IMR-90 (cell line): ENCODE measurements around the gene GCGR. TPM values are rescaled to one million over a fixed set of nuclear protein-coding genes. Genes with fewer than 3 reads are reported as not detected.

Experiments used
- ATAC-seq: fragments of 200-7000 bp; cut with Tn5 transposase; 2 replicates; pipeline ENCODE4 v1.9.1; 2020; ENCODE audit warnings: low read depth, mild to moderate bottlenecking, moderate library complexity
- BruUV-seq: library from RNA; stranded (reverse); fragments of 400-500 nt; replicated peaks from 2 replicates; lab custom pipeline; 2021; lab: Mats Ljungman, UMichigan
- CTCF ChIA-PET: fragments of 300-600 bp; formaldehyde crosslinking; extraction: SDS; loops from one replicate; lab custom pipeline; 2021; ENCODE audit warnings: antibody characterized with exemption; lab: Yijun Ruan, JAX
- POLR2A ChIA-PET: fragments of 300-600 bp; sonication (Branson Sonifier 250); formaldehyde crosslinking; loops from one replicate; lab custom pipeline; 2022; ENCODE audit warnings: antibody characterized with exemption; ENCODE audit not compliant: unreplicated experiment; lab: Charles Lee
- DNase-seq: peaks from one replicate; pipeline ENCODE4 v3.0.0; 2013
- H2AFZ ChIP-seq: replicated peaks from 2 replicates; pipeline ENCODE3; 2013; ENCODE audit warnings: low read length, mild to moderate bottlenecking; ENCODE audit not compliant: poor library complexity
- H2AK5ac ChIP-seq: 2 replicates; pipeline ENCODE4 v1.6.1; 2013; ENCODE audit warnings: low read depth, low read length, inconsistent platforms
- H2AK9ac ChIP-seq: replicated peaks from 2 replicates; pipeline ENCODE3; 2013; ENCODE audit warnings: mild to moderate bottlenecking, low read depth, low read length, moderate library complexity; ENCODE audit not compliant: poor library complexity
- H2BK120ac ChIP-seq: 2 replicates; pipeline ENCODE4 v1.6.1; 2013; ENCODE audit warnings: low read depth, low read length, inconsistent platforms
- H2BK15ac ChIP-seq: 3 replicates; pipeline ENCODE4 v1.6.1; 2013; ENCODE audit warnings: low read depth, low read length, inconsistent platforms
- H2BK20ac ChIP-seq: 2 replicates; pipeline ENCODE4 v1.6.1; 2013; ENCODE audit warnings: low read depth, mild to moderate bottlenecking, inconsistent platforms, low read length, moderate library complexity
- H2BK5ac ChIP-seq: 2 replicates; pipeline ENCODE4 v1.6.1; 2013; ENCODE audit warnings: mild to moderate bottlenecking, low read depth, low read length, inconsistent platforms; ENCODE audit not compliant: poor library complexity, severe bottlenecking
- H3K14ac ChIP-seq: replicated peaks from 2 replicates; pipeline ENCODE4 v1.6.1; 2013; ENCODE audit warnings: low read depth, low read length, inconsistent platforms
- H3K18ac ChIP-seq: 2 replicates; pipeline ENCODE4 v1.6.1; 2013; ENCODE audit warnings: low read depth, low read length, control low read depth
- H3K23ac ChIP-seq: 2 replicates; pipeline ENCODE4 v1.6.1; 2013; ENCODE audit warnings: low read depth, low read length, inconsistent platforms
- H3K27ac ChIP-seq: 2 replicates; pipeline ENCODE4 v1.5.1; 2013; ENCODE audit warnings: mild to moderate bottlenecking, control low read depth, low read length; ENCODE audit not compliant: insufficient read depth
- H3K27me3 ChIP-seq: 2 replicates; pipeline ENCODE4 v1.6.1; 2013; ENCODE audit warnings: low read length; ENCODE audit not compliant: control insufficient read depth, insufficient read depth
- H3K36me3 ChIP-seq: 2 replicates; pipeline ENCODE4 v1.6.1; 2013; ENCODE audit warnings: low read length, mixed read lengths; ENCODE audit not compliant: control insufficient read depth, insufficient read depth
- H3K4ac ChIP-seq: 2 replicates; pipeline ENCODE4 v1.6.1; 2013; ENCODE audit warnings: low read depth, low read length, inconsistent platforms
- H3K4me1 ChIP-seq: 2 replicates; pipeline ENCODE4 v1.6.1; 2013; ENCODE audit warnings: low read length, mixed read lengths; ENCODE audit not compliant: control insufficient read depth, insufficient read depth
- H3K4me2 ChIP-seq: 2 replicates; pipeline ENCODE4 v1.6.1; 2013; ENCODE audit warnings: low read depth, mild to moderate bottlenecking, control low read depth, low read length, moderate library complexity
- H3K4me3 ChIP-seq: 2 replicates; pipeline ENCODE4 v1.5.1; 2013; ENCODE audit warnings: low read depth, mild to moderate bottlenecking, control low read depth, low read length, moderate library complexity; ENCODE audit not compliant: insufficient read depth
- H3K56ac ChIP-seq: 2 replicates; pipeline ENCODE4 v1.6.1; 2013; ENCODE audit warnings: low read length, inconsistent platforms; ENCODE audit not compliant: insufficient read depth; ENCODE audit errors: extremely low read depth
- H3K79me1 ChIP-seq, 2 experiments: 2 replicates each; pipeline ENCODE4 v1.6.1; 2013; ENCODE audit warnings: low read length in 2 of 2, inconsistent platforms in 1 of 2, low read depth in 1 of 2
- H3K9ac ChIP-seq: 2 replicates; pipeline ENCODE4 v1.6.1; 2013; ENCODE audit warnings: low read depth, low read length, control low read depth
- H3K9me1 ChIP-seq: 2 replicates; pipeline ENCODE4 v1.6.1; 2013; ENCODE audit warnings: low read length, inconsistent platforms; ENCODE audit not compliant: insufficient read depth
- H3K9me3 ChIP-seq: 2 replicates; pipeline ENCODE4 v1.6.1; 2013; ENCODE audit warnings: low read length; ENCODE audit not compliant: control insufficient read depth, insufficient read depth
- H4K20me1 ChIP-seq: 2 replicates; pipeline ENCODE4 v1.6.1; 2013; ENCODE audit warnings: low read length, inconsistent platforms; ENCODE audit not compliant: insufficient read depth
- H4K5ac ChIP-seq: 2 replicates; pipeline ENCODE4 v1.6.1; 2013; ENCODE audit warnings: mild to moderate bottlenecking, low read depth, low read length, control low read depth
- H4K8ac ChIP-seq, 2 experiments: 2 replicates each; pipeline ENCODE4 v1.6.1; 2013; ENCODE audit warnings: low read depth in 2 of 2, low read length in 2 of 2, control low read depth in 1 of 2, inconsistent platforms in 1 of 2
- H4K91ac ChIP-seq: 2 replicates; pipeline ENCODE4 v1.6.1; 2013; ENCODE audit warnings: low read depth, low read length, inconsistent platforms; ENCODE audit not compliant: insufficient read depth
- BHLHE40 ChIP-seq: fragments of 150-350 bp; IDR thresholded peaks from 2 replicates; pipeline ENCODE4 v1.6.1; 2016; ENCODE audit warnings: mild to moderate bottlenecking, low read depth, low read length
- CHD1 ChIP-seq: IDR thresholded peaks from 2 replicates; pipeline ENCODE4 v1.6.1; 2012; ENCODE audit warnings: low read depth, low read length, improper control_type of control experiment
- RCOR1 ChIP-seq: IDR thresholded peaks from 2 replicates; pipeline ENCODE4 v1.6.1; 2012; ENCODE audit warnings: mild to moderate bottlenecking, low read length, improper control_type of control experiment; ENCODE audit not compliant: insufficient replicate concordance
- RFX5 ChIP-seq: IDR thresholded peaks from 2 replicates; pipeline ENCODE4 v1.8.0; 2012; ENCODE audit warnings: low read depth, mild to moderate bottlenecking, low read length, moderate library complexity
- WGBS, 2 experiments: methylation state at CpG; one replicate each; pipeline versions ENCODE4 v1.1.5 to v1.1.7; 2013; ENCODE audit warnings: missing lambda C conversion rate in 2 of 2; ENCODE audit not compliant: insufficient read length in 1 of 2; ENCODE audit errors: extremely low coverage in 2 of 2; 5-methylcytosine and 5-hydroxymethylcytosine counted together
- dilution Hi-C: fragments of 300-500 bp; cut with HindIII; formaldehyde crosslinking; loops from one replicate; pipeline ENCODE4 v1.14.3; 2018; ENCODE audit warnings: low sequenced_read_pairs; ENCODE audit not compliant: unreplicated experiment
- in situ Hi-C: fragments of 300-500 bp; cut with MboI; formaldehyde crosslinking; loops from 3 replicates; pipeline ENCODE4 v1.14.3; 2019; ENCODE audit warnings: low sequenced_read_pairs, inconsistent platforms, mixed read lengths
- intact Hi-C: fragments of 100-400 bp; cut with micrococcal nuclease; formaldehyde crosslinking; loops from 2 replicates; pipeline ENCODE4 v1.10.0; 2022
- polyA plus RNA-seq, 3 experiments: library from polyadenylated mRNA; depleted of rRNA; stranded (reverse); fragments of >200 nt; gene quantifications; 2 replicates each; pipeline ENCODE4 v1.2.3, GENCODE V29; 2012; ENCODE audit warnings: low replicate concordance in 1 of 3
- total RNA-seq: library from RNA; depleted of rRNA; stranded (reverse); fragments of >200 nt; gene quantifications from 2 replicates; pipeline ENCODE4 v1.2.3, GENCODE V29; 2012
- TF ChIP-seq, protein P1 (sequence below): fragments of 150-350 bp; IDR thresholded peaks from 2 replicates; pipeline ENCODE4 v1.6.1; 2017; ENCODE audit warnings: mild to moderate bottlenecking, antibody characterized with exemption, low read length, low read depth
- TF ChIP-seq, protein P2 (sequence below): conservative IDR thresholded peaks from 2 replicates; pipeline ENCODE4 v1.5.1; 2012; ENCODE audit warnings: mild to moderate bottlenecking, low read depth, low read length, improper control_type of control experiment

Gene GCGR
- total and polyA plus RNA-seq, 2 of the 4 experiments (the other 2 are of a cell fraction) = not detected

DNA sequence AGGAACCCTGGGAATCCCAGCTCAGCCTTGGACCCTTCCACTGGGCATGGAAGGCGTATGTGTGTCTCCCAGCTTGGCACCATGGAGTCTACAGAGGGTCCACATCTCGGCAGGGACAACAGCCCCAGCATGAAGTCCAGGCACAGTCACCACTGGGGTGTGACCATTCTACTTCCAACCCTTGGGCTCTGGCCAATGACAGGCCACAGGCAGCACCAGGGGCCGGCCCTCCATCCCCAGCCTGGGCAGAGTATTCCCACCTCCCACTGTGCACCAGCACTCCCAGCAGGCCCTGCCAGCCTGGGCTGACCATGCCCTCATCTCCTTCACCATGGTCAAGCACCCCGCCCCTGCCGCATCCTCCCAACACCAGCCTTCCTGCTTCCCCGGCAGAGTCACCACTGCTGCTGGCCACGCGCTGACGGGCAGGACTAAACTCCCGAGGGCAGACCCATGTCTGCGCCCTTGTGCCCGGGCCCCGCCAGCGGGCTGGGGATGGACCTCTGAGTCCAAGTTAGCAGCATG lies 40.4 kb downstream of the GCGR start:
- CTCF ChIA-PET = no interaction called here
- Histone ChIP-seq H3K18ac (no peak overlapping the region), H3K36me3 (peaks cover 60% of the 10 kb centered on the region), H4K8ac (no peak overlapping the region), H3K56ac (no peak overlapping the region), H3K9ac (no peak overlapping the region), H2BK15ac (no peak overlapping the region), H4K91ac (no peak overlapping the region), H3K4ac (no peak overlapping the region), H3K23ac (no peak overlapping the region), H3K79me1 (peaks cover 4 to 34% of the 10 kb centered on the region in 2 experiments), H4K5ac (no peak overlapping the region), H3K27ac (no peak overlapping the region), H3K4me1 (no peaks in the 10 kb centered on the region), H3K9me3 (no peaks in the 10 kb centered on the region), H3K4me3 (no peak overlapping the region), H4K20me1 (peaks cover 46% of the 10 kb centered on the region), H3K27me3 (no peaks in the 10 kb centered on the region), H2BK20ac (no peak overlapping the region), H3K9me1 (no peaks in the 10 kb centered on the region), H2AK5ac (no peak overlapping the region), H2AFZ (no peak overlapping the region), H3K14ac (no peak overlapping the region), H3K4me2 (no peak overlapping the region), H2BK120ac (no peak overlapping the region), H2BK5ac (no peak overlapping the region), H2AK9ac (no peak overlapping the region)
- in situ Hi-C loops = no loop called here
- POLR2A ChIA-PET = no interaction called here
- dilution Hi-C loops = no loop called here
- DNase-seq (no peak), ATAC-seq (no peak)
- intact Hi-C loops = no loop called here
- TF ChIP-seq, protein P1, sequence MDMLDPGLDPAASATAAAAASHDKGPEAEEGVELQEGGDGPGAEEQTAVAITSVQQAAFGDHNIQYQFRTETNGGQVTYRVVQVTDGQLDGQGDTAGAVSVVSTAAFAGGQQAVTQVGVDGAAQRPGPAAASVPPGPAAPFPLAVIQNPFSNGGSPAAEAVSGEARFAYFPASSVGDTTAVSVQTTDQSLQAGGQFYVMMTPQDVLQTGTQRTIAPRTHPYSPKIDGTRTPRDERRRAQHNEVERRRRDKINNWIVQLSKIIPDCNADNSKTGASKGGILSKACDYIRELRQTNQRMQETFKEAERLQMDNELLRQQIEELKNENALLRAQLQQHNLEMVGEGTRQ = no peak
- TF ChIP-seq, protein P2, sequence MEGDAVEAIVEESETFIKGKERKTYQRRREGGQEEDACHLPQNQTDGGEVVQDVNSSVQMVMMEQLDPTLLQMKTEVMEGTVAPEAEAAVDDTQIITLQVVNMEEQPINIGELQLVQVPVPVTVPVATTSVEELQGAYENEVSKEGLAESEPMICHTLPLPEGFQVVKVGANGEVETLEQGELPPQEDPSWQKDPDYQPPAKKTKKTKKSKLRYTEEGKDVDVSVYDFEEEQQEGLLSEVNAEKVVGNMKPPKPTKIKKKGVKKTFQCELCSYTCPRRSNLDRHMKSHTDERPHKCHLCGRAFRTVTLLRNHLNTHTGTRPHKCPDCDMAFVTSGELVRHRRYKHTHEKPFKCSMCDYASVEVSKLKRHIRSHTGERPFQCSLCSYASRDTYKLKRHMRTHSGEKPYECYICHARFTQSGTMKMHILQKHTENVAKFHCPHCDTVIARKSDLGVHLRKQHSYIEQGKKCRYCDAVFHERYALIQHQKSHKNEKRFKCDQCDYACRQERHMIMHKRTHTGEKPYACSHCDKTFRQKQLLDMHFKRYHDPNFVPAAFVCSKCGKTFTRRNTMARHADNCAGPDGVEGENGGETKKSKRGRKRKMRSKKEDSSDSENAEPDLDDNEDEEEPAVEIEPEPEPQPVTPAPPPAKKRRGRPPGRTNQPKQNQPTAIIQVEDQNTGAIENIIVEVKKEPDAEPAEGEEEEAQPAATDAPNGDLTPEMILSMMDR = no peak
- TF ChIP-seq RCOR1 (no peak), RFX5 (no peak), CHD1 (no peak), BHLHE40 (no peak)
- WGBS, 2 experiments = 97% methylated on average over 10 of the region's 14 CpGs; no CpG with 5 or more reads in 1 of the 2 experiments
- no TSS peak for BruUV-seq
